Measurements from ENCODE around the gene MYLK4.

MYLK4 gene

GRCh38 chr6:2712102-2712501 lies 38.6 kb downstream of the MYLK4 start:
- Histone ChIP-seq H3K9me3 (ENCODE audit: control insufficient read depth in 2 of 2, low read length in 2 of 2) (peaks cover 7 to 9% of the 10 kb centered on the region in 2 donors), H3K9ac (ENCODE audit: low read depth in 1 of 2, low read length in 2 of 2) (no peak overlapping the region), H3K27me3 (ENCODE audit: control insufficient read depth in 2 of 2, insufficient read depth in 2 of 2, low read length in 2 of 2) (no peaks in the 10 kb centered on the region), H3K4me3 (ENCODE audit: low read length in 2 of 2) (no peak overlapping the region), H3K36me3 (ENCODE audit: control insufficient read depth in 2 of 2, insufficient read depth in 2 of 2, low read length in 2 of 2) (no peaks in the 10 kb centered on the region), H3K4me1 (ENCODE audit: control insufficient read depth in 2 of 2, insufficient read depth in 2 of 2, low read length in 2 of 2) (peaks cover 0 to under 1% of the 10 kb centered on the region in 2 donors), H3K27ac (ENCODE audit: low read depth in 2 of 2, low read length in 2 of 2) (no peak overlapping the region)

GRCh38 chr6:2710412-2710811 lies 40.3 kb downstream of the MYLK4 start:
- H3K9me3 ChIP-seq (ENCODE audit: control insufficient read depth in 2 of 2, low read length in 2 of 2) = peaks cover 7 to 9% of the 10 kb centered on the region in 2 donors
- no peak overlapping the region for H3K9ac ChIP-seq (ENCODE audit: low read depth in 1 of 2, low read length in 2 of 2)
- H3K36me3 ChIP-seq (ENCODE audit: control insufficient read depth in 2 of 2, insufficient read depth in 2 of 2, low read length in 2 of 2) = no peaks in the 10 kb centered on the region
- no peaks in the 10 kb centered on the region for H3K4me1 ChIP-seq (ENCODE audit: control insufficient read depth in 2 of 2, insufficient read depth in 2 of 2, low read length in 2 of 2)
- no peak overlapping the region for H3K27ac ChIP-seq (ENCODE audit: low read depth in 2 of 2, low read length in 2 of 2)
- H3K4me3 ChIP-seq (ENCODE audit: low read length in 2 of 2) = no peak overlapping the region
- H3K27me3 ChIP-seq (ENCODE audit: control insufficient read depth in 2 of 2, insufficient read depth in 2 of 2, low read length in 2 of 2) = no peaks in the 10 kb centered on the region

DNA sequence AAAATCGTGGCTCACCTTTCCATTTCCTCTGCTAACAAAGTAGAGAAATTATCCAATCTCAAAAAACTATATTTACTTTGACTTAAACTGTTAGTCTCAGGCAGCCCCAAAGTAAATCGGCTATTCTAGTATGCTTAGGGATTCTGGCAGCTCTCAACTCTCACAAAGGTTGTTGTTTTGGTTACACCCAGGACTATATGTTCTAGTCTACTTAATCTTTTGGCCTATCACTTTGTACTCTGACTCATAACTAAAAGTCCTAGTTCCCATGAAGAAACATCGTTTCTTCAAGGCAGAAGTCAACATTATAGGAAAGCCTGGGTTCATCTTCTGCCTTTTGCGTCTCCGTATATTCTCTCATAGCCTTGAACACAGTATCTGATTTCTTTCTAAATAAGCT lies 42.3 kb downstream of the MYLK4 start:
- Histone ChIP-seq H3K4me3 (ENCODE audit: low read length in 2 of 2) (no peak overlapping the region), H3K36me3 (ENCODE audit: control insufficient read depth in 2 of 2, insufficient read depth in 2 of 2, low read length in 2 of 2) (no peaks in the 10 kb centered on the region), H3K27me3 (ENCODE audit: control insufficient read depth in 2 of 2, insufficient read depth in 2 of 2, low read length in 2 of 2) (no peaks in the 10 kb centered on the region), H3K27ac (ENCODE audit: low read depth in 2 of 2, low read length in 2 of 2) (no peak overlapping the region), H3K4me1 (ENCODE audit: control insufficient read depth in 2 of 2, insufficient read depth in 2 of 2, low read length in 2 of 2) (no peaks in the 10 kb centered on the region), H3K9me3 (ENCODE audit: control insufficient read depth in 2 of 2, low read length in 2 of 2) (peaks cover 7 to 9% of the 10 kb centered on the region in 2 donors), H3K9ac (ENCODE audit: low read depth in 1 of 2, low read length in 2 of 2) (no peak overlapping the region)

GRCh38 chr6:2706558-2706957 lies 44.2 kb downstream of the MYLK4 start:
- no peak overlapping the region for H3K27ac ChIP-seq (ENCODE audit: low read depth in 2 of 2, low read length in 2 of 2)
- no peaks in the 10 kb centered on the region for H3K4me1 ChIP-seq (ENCODE audit: control insufficient read depth in 2 of 2, insufficient read depth in 2 of 2, low read length in 2 of 2)
- H3K36me3 ChIP-seq (ENCODE audit: control insufficient read depth in 2 of 2, insufficient read depth in 2 of 2, low read length in 2 of 2) = no peaks in the 10 kb centered on the region
- H3K27me3 ChIP-seq (ENCODE audit: control insufficient read depth in 2 of 2, insufficient read depth in 2 of 2, low read length in 2 of 2) = no peaks in the 10 kb centered on the region
- H3K4me3 ChIP-seq (ENCODE audit: low read length in 2 of 2) = no peak overlapping the region
- H3K9ac ChIP-seq (ENCODE audit: low read depth in 1 of 2, low read length in 2 of 2) = no peak overlapping the region
- H3K9me3 ChIP-seq (ENCODE audit: control insufficient read depth in 2 of 2, low read length in 2 of 2) = peaks cover 6 to 7% of the 10 kb centered on the region in 2 donors

DNA sequence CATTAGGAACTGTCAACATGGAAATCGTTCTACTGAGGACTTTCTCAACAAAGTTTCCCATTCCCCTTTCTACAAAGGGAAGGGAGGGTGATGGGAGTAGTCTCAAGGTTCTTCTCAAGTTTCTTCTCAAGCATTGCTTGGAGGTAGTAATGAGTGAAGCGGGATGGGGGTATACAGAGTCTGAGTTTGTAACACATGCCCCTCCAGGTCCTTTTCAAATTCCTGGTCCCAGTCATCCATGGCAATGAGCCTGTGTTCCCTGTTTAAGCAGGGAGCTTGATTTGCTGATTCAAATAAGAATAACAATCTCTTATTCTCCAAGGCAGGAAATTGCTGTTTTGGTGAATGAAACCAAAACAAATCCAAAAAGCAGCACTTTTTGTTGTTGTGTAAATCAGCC lies 45.5 kb downstream of the MYLK4 start:
- Histone ChIP-seq H3K4me1 (ENCODE audit: control insufficient read depth in 2 of 2, insufficient read depth in 2 of 2, low read length in 2 of 2) (no peaks in the 10 kb centered on the region), H3K36me3 (ENCODE audit: control insufficient read depth in 2 of 2, insufficient read depth in 2 of 2, low read length in 2 of 2) (no peaks in the 10 kb centered on the region), H3K9ac (ENCODE audit: low read depth in 1 of 2, low read length in 2 of 2) (no peak overlapping the region), H3K27me3 (ENCODE audit: control insufficient read depth in 2 of 2, insufficient read depth in 2 of 2, low read length in 2 of 2) (no peaks in the 10 kb centered on the region), H3K27ac (ENCODE audit: low read depth in 2 of 2, low read length in 2 of 2) (no peak overlapping the region), H3K4me3 (ENCODE audit: low read length in 2 of 2) (no peak overlapping the region), H3K9me3 (ENCODE audit: control insufficient read depth in 2 of 2, low read length in 2 of 2) (no peaks in the 10 kb centered on the region)

DNA sequence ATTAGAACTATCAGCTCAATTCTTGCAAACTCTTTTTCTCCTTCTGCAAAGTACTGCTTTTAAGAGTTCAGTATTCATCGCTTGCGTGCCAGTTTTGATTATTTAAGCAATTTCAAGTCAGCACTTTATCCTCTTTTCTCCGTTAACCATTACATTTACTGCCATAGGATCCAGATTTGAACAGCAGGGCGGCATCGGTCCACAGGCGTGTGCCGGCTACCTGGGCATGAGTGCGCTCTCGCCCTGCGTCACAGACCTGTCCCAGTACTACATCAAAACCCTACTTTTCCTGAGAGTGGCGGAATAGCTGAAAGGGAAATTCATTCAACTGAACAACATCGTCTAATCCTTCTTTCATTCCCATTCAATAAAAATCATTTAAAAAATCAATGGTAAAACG lies 53.4 kb downstream of the MYLK4 start:
- H3K36me3 ChIP-seq (ENCODE audit: control insufficient read depth in 2 of 2, insufficient read depth in 2 of 2, low read length in 2 of 2) = no peaks in the 10 kb centered on the region
- H3K9me3 ChIP-seq (ENCODE audit: control insufficient read depth in 2 of 2, low read length in 2 of 2) = no peaks in the 10 kb centered on the region
- no peak overlapping the region for H3K4me3 ChIP-seq (ENCODE audit: low read length in 2 of 2)
- H3K9ac ChIP-seq (ENCODE audit: low read depth in 1 of 2, low read length in 2 of 2) = no peak overlapping the region
- no peak overlapping the region for H3K27ac ChIP-seq (ENCODE audit: low read depth in 2 of 2, low read length in 2 of 2)
- H3K4me1 ChIP-seq (ENCODE audit: control insufficient read depth in 2 of 2, insufficient read depth in 2 of 2, low read length in 2 of 2) = no peaks in the 10 kb centered on the region
- no peaks in the 10 kb centered on the region for H3K27me3 ChIP-seq (ENCODE audit: control insufficient read depth in 2 of 2, insufficient read depth in 2 of 2, low read length in 2 of 2)

DNA sequence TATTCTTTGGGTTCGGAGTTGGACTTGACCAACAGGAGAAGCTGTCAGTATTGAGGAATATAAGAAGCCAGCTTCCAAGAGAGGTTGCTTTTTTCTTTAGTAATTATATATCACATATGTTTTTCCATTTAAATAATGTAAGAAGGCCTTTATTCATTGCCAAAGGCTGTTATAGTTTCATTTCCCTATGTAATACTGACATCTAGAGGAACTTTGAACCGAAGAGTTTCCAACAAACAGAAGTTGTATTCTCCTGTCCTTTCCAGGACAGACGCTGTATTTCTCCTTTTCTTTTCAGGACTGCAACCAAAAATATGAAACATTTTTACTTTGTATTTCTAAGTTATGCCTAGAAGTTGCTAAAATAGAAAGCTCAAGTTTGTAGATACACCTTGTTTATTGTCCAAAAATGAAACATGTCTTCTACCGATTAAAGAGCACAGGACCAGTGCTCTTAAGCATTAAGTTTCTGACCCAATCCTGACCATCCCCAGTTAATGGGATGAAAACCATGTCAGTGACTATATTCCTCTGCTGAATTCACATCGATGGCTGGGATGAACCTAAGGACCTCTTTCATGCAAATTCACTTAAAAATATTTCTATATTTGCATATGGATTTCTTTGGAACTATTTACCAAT lies 55.1 kb downstream of the MYLK4 start:
- Histone ChIP-seq H3K36me3 (ENCODE audit: control insufficient read depth in 2 of 2, insufficient read depth in 2 of 2, low read length in 2 of 2) (no peaks in the 10 kb centered on the region), H3K4me3 (ENCODE audit: low read length in 2 of 2) (no peak overlapping the region), H3K9me3 (ENCODE audit: control insufficient read depth in 2 of 2, low read length in 2 of 2) (no peaks in the 10 kb centered on the region), H3K9ac (ENCODE audit: low read depth in 1 of 2, low read length in 2 of 2) (no peak overlapping the region), H3K27me3 (ENCODE audit: control insufficient read depth in 2 of 2, insufficient read depth in 2 of 2, low read length in 2 of 2) (no peaks in the 10 kb centered on the region), H3K27ac (ENCODE audit: low read depth in 2 of 2, low read length in 2 of 2) (no peak overlapping the region), H3K4me1 (ENCODE audit: control insufficient read depth in 2 of 2, insufficient read depth in 2 of 2, low read length in 2 of 2) (no peaks in the 10 kb centered on the region)

DNA sequence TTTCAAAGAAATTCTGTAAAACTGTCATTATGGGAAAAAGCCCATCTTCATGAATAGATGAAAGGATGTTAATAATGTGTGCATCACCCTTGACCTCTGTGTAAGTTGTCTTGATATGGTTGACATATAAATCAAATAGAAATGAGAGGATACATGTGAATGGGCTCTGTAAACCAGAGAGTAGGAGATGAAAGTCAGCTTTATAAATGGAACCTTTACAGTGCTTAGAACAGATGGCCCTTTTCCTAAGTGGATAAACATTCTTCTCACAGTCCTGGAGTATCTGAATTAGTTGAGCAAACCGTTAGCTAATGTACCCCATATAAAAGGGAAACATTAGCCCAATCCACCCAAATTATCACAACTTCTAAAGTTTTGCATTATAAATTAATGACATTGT lies 57.5 kb downstream of the MYLK4 start:
- Histone ChIP-seq H3K4me1 (ENCODE audit: control insufficient read depth in 2 of 2, insufficient read depth in 2 of 2, low read length in 2 of 2) (no peaks in the 10 kb centered on the region), H3K4me3 (ENCODE audit: low read length in 2 of 2) (no peak overlapping the region), H3K9me3 (ENCODE audit: control insufficient read depth in 2 of 2, low read length in 2 of 2) (no peaks in the 10 kb centered on the region), H3K27me3 (ENCODE audit: control insufficient read depth in 2 of 2, insufficient read depth in 2 of 2, low read length in 2 of 2) (no peaks in the 10 kb centered on the region), H3K9ac (ENCODE audit: low read depth in 1 of 2, low read length in 2 of 2) (no peak overlapping the region), H3K27ac (ENCODE audit: low read depth in 2 of 2, low read length in 2 of 2) (no peak overlapping the region), H3K36me3 (ENCODE audit: control insufficient read depth in 2 of 2, insufficient read depth in 2 of 2, low read length in 2 of 2) (no peaks in the 10 kb centered on the region)

GRCh38 chr6:2688401-2689064 lies 62.2 kb downstream of the MYLK4 start:
- no peak overlapping the region for H3K4me3 ChIP-seq (ENCODE audit: low read length in 2 of 2)
- no peaks in the 10 kb centered on the region for H3K27me3 ChIP-seq (ENCODE audit: control insufficient read depth in 2 of 2, insufficient read depth in 2 of 2, low read length in 2 of 2)
- H3K36me3 ChIP-seq (ENCODE audit: control insufficient read depth in 2 of 2, insufficient read depth in 2 of 2, low read length in 2 of 2) = no peaks in the 10 kb centered on the region
- H3K9ac ChIP-seq (ENCODE audit: low read depth in 1 of 2, low read length in 2 of 2) = no peak overlapping the region
- no peak overlapping the region for H3K27ac ChIP-seq (ENCODE audit: low read depth in 2 of 2, low read length in 2 of 2)
- H3K4me1 ChIP-seq (ENCODE audit: control insufficient read depth in 2 of 2, insufficient read depth in 2 of 2, low read length in 2 of 2) = no peaks in the 10 kb centered on the region
- no peaks in the 10 kb centered on the region for H3K9me3 ChIP-seq (ENCODE audit: control insufficient read depth in 2 of 2, low read length in 2 of 2)

DNA sequence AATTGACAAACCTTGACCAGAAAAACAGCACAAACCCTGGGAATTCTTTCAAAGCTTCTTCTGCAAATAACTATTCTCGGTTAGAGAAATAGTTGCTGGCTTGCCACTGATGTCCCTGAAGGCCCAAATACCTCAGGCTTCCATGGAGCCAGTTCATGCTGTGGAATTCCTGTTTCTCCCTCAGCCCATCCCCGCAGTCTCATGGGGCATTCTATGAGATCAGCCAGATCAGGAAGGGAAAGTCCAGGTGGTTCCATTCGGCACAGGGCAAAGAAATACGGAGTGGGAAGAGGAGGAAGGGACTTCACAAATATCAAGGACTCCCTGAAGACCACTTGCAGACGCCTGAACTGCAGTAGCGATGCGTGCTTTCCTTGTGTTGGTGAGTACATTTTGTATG lies 63.3 kb downstream of the MYLK4 start:
- Histone ChIP-seq H3K27ac (ENCODE audit: low read depth in 2 of 2, low read length in 2 of 2) (no peak overlapping the region), H3K4me3 (ENCODE audit: low read length in 2 of 2) (no peak overlapping the region), H3K27me3 (ENCODE audit: control insufficient read depth in 2 of 2, insufficient read depth in 2 of 2, low read length in 2 of 2) (no peaks in the 10 kb centered on the region), H3K9me3 (ENCODE audit: control insufficient read depth in 2 of 2, low read length in 2 of 2) (no peaks in the 10 kb centered on the region), H3K9ac (ENCODE audit: low read depth in 1 of 2, low read length in 2 of 2) (no peak overlapping the region), H3K36me3 (ENCODE audit: control insufficient read depth in 2 of 2, insufficient read depth in 2 of 2, low read length in 2 of 2) (no peaks in the 10 kb centered on the region), H3K4me1 (ENCODE audit: control insufficient read depth in 2 of 2, insufficient read depth in 2 of 2, low read length in 2 of 2) (no peaks in the 10 kb centered on the region)

All from mucosa of rectum (tissue), 2 donors.